ENCODE measurements around the gene LRRC49.
A peak's percentile ranks its signal among the peaks of the same experiment; 100 is the strongest.

The LRRC49 gene

GRCh38 chr15:70879401-70879800 is 13.2 kb upstream of the LRRC49 start:
- Histone ChIP-seq H3K9me3 (ENCODE audit: control insufficient read depth, insufficient read depth, low read length) (no peaks in the 10 kb centered on the region), H3K9ac (ENCODE audit: low read depth, low read length) (no peak overlapping the region), H3K36me3 (ENCODE audit: insufficient read depth, low read length) (no peaks in the 10 kb centered on the region), H3K4me1 (ENCODE audit: insufficient read depth, low read length) (no peaks in the 10 kb centered on the region)

- H3K36me3 ChIP-seq (ENCODE audit: insufficient read depth, low read length): no peaks in the 10 kb centered on the region
- H3K9ac ChIP-seq (ENCODE audit: low read depth, low read length): no peak overlapping the region
- H3K9me3 ChIP-seq (ENCODE audit: control insufficient read depth, insufficient read depth, low read length): no peaks in the 10 kb centered on the region
Measured at GRCh38 chr15:70880781-70881180, 11.8 kb upstream of the LRRC49 start.

DNA sequence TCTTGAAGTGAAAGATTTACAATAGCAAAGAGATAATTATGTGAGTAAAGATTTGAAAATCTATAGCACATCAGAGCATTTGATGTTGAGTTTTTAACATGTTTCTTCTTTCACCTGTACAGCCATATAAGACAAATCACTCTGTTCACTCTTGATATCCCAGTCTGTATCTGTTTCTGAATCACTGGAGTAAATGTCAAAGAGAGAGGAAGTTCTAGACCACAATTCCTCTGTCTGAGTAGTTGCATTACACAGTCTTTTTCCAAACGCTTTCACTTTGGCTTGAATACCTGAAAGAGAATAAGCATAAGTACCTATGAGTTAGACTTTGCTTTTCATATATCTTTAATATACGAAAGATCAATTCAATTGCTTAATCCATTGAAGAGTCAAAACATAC is 10.3 kb upstream of the LRRC49 start:
- H3K36me3 ChIP-seq (ENCODE audit: insufficient read depth, low read length): no peaks in the 10 kb centered on the region
- H3K9ac ChIP-seq (ENCODE audit: low read depth, low read length): no peak overlapping the region
- no peaks in the 10 kb centered on the region for H3K9me3 ChIP-seq (ENCODE audit: control insufficient read depth, insufficient read depth, low read length)
- H3K4me1 ChIP-seq (ENCODE audit: insufficient read depth, low read length): no peaks in the 10 kb centered on the region

More at GRCh38 chr15:70880781-70881180, 11.8 kb upstream of the LRRC49 start:
- no peaks in the 10 kb centered on the region for H3K4me1 ChIP-seq (ENCODE audit: insufficient read depth, low read length)

DNA sequence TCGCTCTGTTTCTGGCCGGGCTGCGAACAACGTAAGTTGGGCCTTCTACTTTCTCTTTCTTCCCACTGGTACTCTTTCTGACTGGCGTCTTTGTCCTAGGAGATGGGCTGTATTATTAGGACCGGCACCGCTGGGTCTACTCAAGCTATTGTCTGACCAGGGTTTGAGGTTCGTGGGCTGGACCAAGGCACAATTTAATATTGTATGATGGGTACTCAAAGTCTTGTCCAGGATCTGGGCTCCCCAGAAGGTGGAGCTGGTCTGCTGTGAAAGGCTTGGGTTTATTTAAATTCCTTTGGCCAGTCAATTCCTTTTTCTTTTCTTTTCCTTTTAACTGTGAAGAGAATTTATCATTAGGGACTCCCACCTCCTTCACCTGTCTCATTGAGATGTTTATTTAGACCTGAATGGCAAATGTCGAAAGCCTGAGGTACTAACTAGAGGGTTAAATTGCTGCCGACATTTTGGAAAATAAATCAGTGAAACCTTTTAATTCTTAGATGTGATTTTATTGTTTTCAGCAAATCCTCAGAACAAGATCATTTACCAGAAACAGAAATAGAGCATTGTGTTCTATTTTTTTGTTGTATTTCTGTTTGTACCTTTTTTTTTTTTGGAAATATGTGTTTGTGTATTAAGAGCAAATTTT is 410 bp downstream of the LRRC49 start:
- H3K9me3 ChIP-seq (ENCODE audit: control insufficient read depth, insufficient read depth, low read length): no peaks in the 10 kb centered on the region
- H3K4me1 ChIP-seq (ENCODE audit: insufficient read depth, low read length): no peaks in the 10 kb centered on the region
- H3K36me3 ChIP-seq (ENCODE audit: insufficient read depth, low read length): no peaks in the 10 kb centered on the region
- H3K9ac ChIP-seq (ENCODE audit: low read depth, low read length): peak overlapping the region; percentile 94; the same call in 1 of the 2 replicates

GRCh38 chr15:70902107-70902506 is 9.5 kb downstream of the LRRC49 start:
- no peaks in the 10 kb centered on the region for H3K9me3 ChIP-seq (ENCODE audit: control insufficient read depth, insufficient read depth, low read length)
- H3K9ac ChIP-seq (ENCODE audit: low read depth, low read length): no peak overlapping the region
- no peaks in the 10 kb centered on the region; the same call in 1 of the 2 replicates for H3K36me3 ChIP-seq (ENCODE audit: insufficient read depth, low read length)
- peaks cover 12% of the 10 kb centered on the region for H3K4me1 ChIP-seq (ENCODE audit: insufficient read depth, low read length)

GRCh38 chr15:70906842-70907241 is 14.2 kb downstream of the LRRC49 start:
- Histone ChIP-seq H3K36me3 (ENCODE audit: insufficient read depth, low read length) (no peaks in the 10 kb centered on the region; the same call in 1 of the 2 replicates), H3K4me1 (ENCODE audit: insufficient read depth, low read length) (peaks cover 11% of the 10 kb centered on the region), H3K9ac (ENCODE audit: low read depth, low read length) (no peak overlapping the region), H3K9me3 (ENCODE audit: control insufficient read depth, insufficient read depth, low read length) (no peaks in the 10 kb centered on the region)

DNA sequence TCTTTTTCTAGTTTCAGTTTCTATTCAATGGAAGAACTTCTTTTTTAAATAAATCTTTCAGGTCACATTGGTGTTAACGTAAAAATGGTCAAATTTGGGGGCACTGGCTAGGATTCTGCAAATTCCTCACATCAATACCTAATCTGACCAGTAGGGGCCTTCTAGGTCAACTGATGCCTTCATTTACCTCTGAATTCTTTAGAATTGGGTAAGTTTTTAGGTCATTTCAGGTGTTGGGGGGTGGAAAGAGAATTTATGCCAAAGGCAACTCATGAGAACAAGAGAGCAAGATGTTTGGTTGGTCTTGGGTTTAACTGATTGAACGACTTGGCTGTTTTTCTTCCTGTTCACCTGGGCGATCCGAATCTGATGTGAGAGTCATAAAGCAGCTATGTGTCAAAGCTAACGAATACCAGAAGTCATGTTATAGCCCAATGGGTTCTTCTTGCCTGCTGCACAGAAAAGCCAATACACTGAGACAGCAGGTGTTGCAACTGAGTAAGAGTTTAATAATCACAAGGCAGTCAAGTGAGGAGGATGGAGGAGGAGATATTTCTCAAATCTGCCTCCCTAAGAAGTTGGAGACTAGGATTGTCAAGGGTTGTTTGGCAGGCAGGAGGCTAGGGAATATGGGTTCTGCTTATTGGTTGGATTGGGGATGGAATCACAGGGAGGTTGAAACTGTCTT is 15.3 kb downstream of the LRRC49 start:
- H3K9ac ChIP-seq (ENCODE audit: low read depth, low read length): no peak overlapping the region
- H3K4me1 ChIP-seq (ENCODE audit: insufficient read depth, low read length): peaks cover 3% of the 10 kb centered on the region; the same call in 1 of the 2 replicates
- H3K36me3 ChIP-seq (ENCODE audit: insufficient read depth, low read length): no peaks in the 10 kb centered on the region; the same call in 1 of the 2 replicates
- no peaks in the 10 kb centered on the region for H3K9me3 ChIP-seq (ENCODE audit: control insufficient read depth, insufficient read depth, low read length)

GRCh38 chr15:70910958-70911357 is 18.3 kb downstream of the LRRC49 start:
- no peaks in the 10 kb centered on the region for H3K9me3 ChIP-seq (ENCODE audit: control insufficient read depth, insufficient read depth, low read length)
- peaks cover 3% of the 10 kb centered on the region; the same call in 1 of the 2 replicates for H3K4me1 ChIP-seq (ENCODE audit: insufficient read depth, low read length)
- H3K9ac ChIP-seq (ENCODE audit: low read depth, low read length): no peak overlapping the region
- no peaks in the 10 kb centered on the region; the same call in 1 of the 2 replicates for H3K36me3 ChIP-seq (ENCODE audit: insufficient read depth, low read length)

DNA sequence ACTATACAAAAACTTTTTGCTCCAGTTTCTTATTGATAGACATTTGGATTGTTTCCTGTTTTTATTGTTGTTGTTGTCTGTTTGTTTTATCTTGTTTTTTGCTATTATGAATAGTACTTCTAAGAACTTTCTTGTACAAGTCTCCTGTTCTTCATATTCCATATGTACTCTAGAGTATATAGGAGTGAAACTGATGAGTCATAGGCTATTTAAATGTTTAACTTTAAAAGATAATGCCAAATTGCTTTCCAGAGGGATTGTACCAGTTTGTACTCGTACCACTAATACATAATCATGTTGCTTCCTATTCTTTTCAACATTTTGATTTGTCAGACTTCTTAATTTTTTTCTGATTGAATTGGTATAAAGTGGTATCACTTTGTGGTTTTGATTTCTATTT is 19.6 kb downstream of the LRRC49 start:
- H3K36me3 ChIP-seq (ENCODE audit: insufficient read depth, low read length): no peaks in the 10 kb centered on the region; the same call in 1 of the 2 replicates

DNA sequence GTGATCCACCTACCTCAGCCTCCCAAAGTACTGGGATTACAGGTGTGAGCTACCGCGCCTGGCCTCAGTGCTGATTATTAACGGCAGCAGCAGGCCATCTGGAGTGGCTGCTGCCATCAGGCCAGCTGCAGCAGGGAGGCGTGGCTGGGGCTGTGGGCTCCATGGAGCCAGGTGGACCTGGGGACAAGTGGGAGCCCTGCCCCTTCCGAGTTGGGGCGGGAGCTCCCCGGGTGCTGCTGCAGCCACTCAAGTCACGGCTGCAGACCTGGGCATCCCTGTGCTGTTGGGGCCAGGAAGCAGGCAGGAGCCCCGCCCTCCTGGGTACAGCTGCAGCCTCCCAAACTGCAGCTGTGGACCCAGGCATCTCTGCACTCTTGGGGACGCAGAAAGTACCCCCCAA is 23.9 kb downstream of the LRRC49 start:
- Histone ChIP-seq H3K4me1 (ENCODE audit: insufficient read depth, low read length) (no peaks in the 10 kb centered on the region), H3K9me3 (ENCODE audit: control insufficient read depth, insufficient read depth, low read length) (no peaks in the 10 kb centered on the region), H3K36me3 (ENCODE audit: insufficient read depth, low read length) (no peaks in the 10 kb centered on the region), H3K9ac (ENCODE audit: low read depth, low read length) (no peak overlapping the region)

More for the DNA sequence above, 19.6 kb downstream of the LRRC49 start:
- H3K9ac ChIP-seq (ENCODE audit: low read depth, low read length): no peak overlapping the region
- H3K4me1 ChIP-seq (ENCODE audit: insufficient read depth, low read length): no peaks in the 10 kb centered on the region; the same call in 1 of the 2 replicates
- no peaks in the 10 kb centered on the region for H3K9me3 ChIP-seq (ENCODE audit: control insufficient read depth, insufficient read depth, low read length)

DNA sequence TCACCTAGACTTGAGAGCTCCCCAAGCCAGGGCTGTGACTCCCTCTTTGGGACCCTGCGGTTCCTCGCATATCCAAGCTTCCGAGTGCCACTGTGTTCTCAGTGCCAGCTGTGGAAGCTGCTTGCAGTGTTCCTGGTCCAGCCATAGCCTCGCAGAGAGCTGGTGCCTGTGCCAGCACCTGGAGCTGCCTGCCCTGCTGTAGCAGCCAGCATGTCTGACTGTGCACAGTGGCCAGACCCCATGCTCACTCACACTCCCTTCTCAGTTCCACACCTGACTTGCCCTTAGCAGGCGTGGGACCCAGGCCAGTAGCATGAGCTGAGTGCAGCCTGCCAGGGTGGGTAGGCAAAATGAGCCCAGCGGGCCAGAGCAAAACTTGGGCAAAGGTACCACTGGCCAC is 25.3 kb downstream of the LRRC49 start:
- no peak overlapping the region for H3K9ac ChIP-seq (ENCODE audit: low read depth, low read length)

DNA sequence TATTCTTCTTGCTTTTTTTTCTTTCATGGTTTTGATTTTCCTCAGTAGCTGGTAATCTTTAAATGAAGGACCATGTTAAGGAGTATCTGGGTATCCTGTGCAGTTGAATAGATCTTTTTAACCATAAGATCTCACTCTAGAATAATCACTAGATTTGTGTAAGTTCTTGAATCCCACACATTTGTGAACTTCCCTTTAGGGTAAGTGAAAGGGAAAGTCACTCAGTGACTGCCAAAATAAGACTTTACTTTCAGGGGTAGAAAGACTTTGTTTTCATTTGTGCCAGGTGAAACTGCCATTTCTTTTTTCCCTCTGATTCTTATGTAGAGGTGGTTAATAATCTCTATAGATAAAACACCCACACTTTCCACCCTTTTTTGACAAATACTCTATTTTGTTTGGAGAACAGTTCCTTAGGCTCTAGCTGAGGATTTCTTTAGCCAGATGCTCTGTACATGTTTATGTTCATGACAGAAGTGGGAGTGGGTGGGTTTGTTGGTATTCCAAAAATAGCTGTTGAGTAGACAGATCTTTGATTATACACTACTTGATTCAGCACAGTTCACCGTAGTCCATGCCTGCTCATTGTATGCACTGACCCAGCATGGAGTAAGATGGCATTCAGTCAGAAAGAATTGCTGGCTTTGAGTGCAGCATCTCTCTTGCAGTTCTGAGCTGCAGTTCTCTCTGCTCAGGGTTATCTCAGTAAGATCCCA is 28.5 kb downstream of the LRRC49 start:
- Histone ChIP-seq H3K36me3 (ENCODE audit: insufficient read depth, low read length) (no peaks in the 10 kb centered on the region), H3K9ac (ENCODE audit: low read depth, low read length) (no peak overlapping the region), H3K9me3 (ENCODE audit: control insufficient read depth, insufficient read depth, low read length) (no peaks in the 10 kb centered on the region), H3K4me1 (ENCODE audit: insufficient read depth, low read length) (no peaks in the 10 kb centered on the region)

More for the DNA sequence above, 25.3 kb downstream of the LRRC49 start:
- Histone ChIP-seq H3K36me3 (ENCODE audit: insufficient read depth, low read length) (no peaks in the 10 kb centered on the region), H3K9me3 (ENCODE audit: control insufficient read depth, insufficient read depth, low read length) (no peaks in the 10 kb centered on the region), H3K4me1 (ENCODE audit: insufficient read depth, low read length) (no peaks in the 10 kb centered on the region)

DNA sequence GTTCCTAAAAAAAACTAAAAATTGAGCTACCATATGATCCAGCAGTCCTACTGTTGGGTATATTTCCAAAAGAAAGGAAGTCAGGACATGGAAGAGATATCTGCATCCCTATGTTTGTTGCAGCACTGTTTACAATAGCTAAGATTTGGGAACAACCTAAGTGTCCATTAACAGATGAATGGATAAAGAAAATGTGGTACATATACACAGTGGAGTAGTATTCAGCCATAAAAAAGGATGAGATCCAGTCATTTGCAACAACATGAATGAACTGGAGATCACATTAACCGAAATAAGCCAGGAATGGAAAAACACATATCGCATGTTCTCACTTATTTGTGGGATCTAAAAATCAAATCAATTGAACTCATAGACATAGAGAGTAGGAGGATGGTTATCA is 29.5 kb downstream of the LRRC49 start:
- Histone ChIP-seq H3K9ac (ENCODE audit: low read depth, low read length) (no peak overlapping the region), H3K9me3 (ENCODE audit: control insufficient read depth, insufficient read depth, low read length) (no peaks in the 10 kb centered on the region), H3K36me3 (ENCODE audit: insufficient read depth, low read length) (no peaks in the 10 kb centered on the region), H3K4me1 (ENCODE audit: insufficient read depth, low read length) (no peaks in the 10 kb centered on the region)

DNA sequence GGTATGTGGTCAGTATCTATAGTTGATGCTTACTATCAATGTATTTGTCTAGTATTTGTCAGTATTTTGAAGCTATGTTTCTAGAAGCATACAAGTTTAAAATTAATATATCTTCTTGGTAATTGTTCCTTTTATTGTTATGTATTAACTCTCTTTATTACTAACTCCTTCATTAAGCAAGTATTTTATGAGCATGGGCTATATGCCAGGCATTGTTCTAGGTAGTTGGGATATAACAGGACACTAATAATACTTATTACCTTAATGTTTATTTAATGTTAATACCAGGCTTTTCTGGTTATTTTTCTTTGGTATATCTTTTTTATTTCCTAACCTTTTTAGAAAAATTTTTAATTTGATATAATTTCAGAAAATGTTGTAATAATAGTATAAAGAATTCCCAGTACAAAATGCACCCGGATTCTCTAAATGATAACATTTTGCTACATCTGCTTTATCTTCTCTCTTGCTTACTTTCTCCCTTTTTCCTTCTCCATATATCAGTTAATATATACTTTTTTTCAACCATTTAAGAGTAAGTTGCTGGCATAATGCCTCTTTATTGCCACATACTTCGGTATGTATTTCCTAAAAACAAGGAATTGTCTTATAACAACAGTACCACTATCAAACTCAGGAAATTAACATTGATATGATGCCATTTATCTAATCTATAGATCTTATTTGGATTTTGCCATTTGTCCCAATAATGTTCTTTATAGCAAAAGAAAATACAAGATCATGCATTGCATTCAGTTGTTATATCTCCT is 30.9 kb downstream of the LRRC49 start:
- no peaks in the 10 kb centered on the region for H3K4me1 ChIP-seq (ENCODE audit: insufficient read depth, low read length)
- H3K9me3 ChIP-seq (ENCODE audit: control insufficient read depth, insufficient read depth, low read length): no peaks in the 10 kb centered on the region
- H3K9ac ChIP-seq (ENCODE audit: low read depth, low read length): no peak overlapping the region
- H3K36me3 ChIP-seq (ENCODE audit: insufficient read depth, low read length): no peaks in the 10 kb centered on the region

All from ES-I3 (cell line).